NK-92 treated with Interleukin-12 subunit alpha and Interleukin-12 subunit beta, amount 100 ng/mL, for 24 hours (cell line): ENCODE results near the gene AGBL5.
"Not testable (repeated sequence)": the region's sequence is repeated elsewhere in the genome, so short reads cannot be mapped to it uniquely, and the experiment has no call there.

ENCODE experiments used
- DNase-seq: peaks from one replicate; lab custom pipeline; 2025; lab: John Stamatoyannopoulos, UW

Gene AGBL5

GRCh38 chr2:27091746-27092695 lies 40.6 kb downstream of the AGBL5 start:
- no peak for DNase-seq

GRCh38 chr2:27092696-27093429 lies 41.4 kb downstream of the AGBL5 start:
- no peak for DNase-seq

GRCh38 chr2:27093430-27094352 lies 42.2 kb downstream of the AGBL5 start:
- no peak for DNase-seq

GRCh38 chr2:27094353-27094984 lies 43.0 kb downstream of the AGBL5 start:
- no peak for DNase-seq

- DNase-seq: no peak
Measured at GRCh38 chr2:27095427-27095744, 43.9 kb downstream of the AGBL5 start.

- no peak for DNase-seq
Measured at GRCh38 chr2:27095745-27096651, 44.5 kb downstream of the AGBL5 start.

- no peak for DNase-seq
Measured at GRCh38 chr2:27096748-27097297, 45.4 kb downstream of the AGBL5 start.

- DNase-seq: no peak
Measured at GRCh38 chr2:27097341-27097740, 45.9 kb downstream of the AGBL5 start.

GRCh38 chr2:27099334-27099955 lies 48.0 kb downstream of the AGBL5 start:
- no peak for DNase-seq

- no peak for DNase-seq
Measured at GRCh38 chr2:27100036-27100435, 48.6 kb downstream of the AGBL5 start.

GRCh38 chr2:27102329-27102728 lies 50.9 kb downstream of the AGBL5 start:
- no peak for DNase-seq

GRCh38 chr2:27105981-27106380 lies 54.5 kb downstream of the AGBL5 start:
- no peak for DNase-seq

GRCh38 chr2:27108221-27108620 lies 56.8 kb downstream of the AGBL5 start:
- no peak for DNase-seq

- no peak for DNase-seq
Measured at GRCh38 chr2:27109083-27109482, 57.6 kb downstream of the AGBL5 start.

GRCh38 chr2:27110603-27111352 lies 59.3 kb downstream of the AGBL5 start:
- DNase-seq: not testable (repeated sequence)

- not testable (repeated sequence) for DNase-seq
Measured at GRCh38 chr2:27111392-27112078, 60.1 kb downstream of the AGBL5 start.

GRCh38 chr2:27115519-27115918 lies 64.1 kb downstream of the AGBL5 start:
- no peak for DNase-seq

GRCh38 chr2:27117995-27118524 lies 66.6 kb downstream of the AGBL5 start:
- DNase-seq: no peak
